ENCODE data around the gene MAPK4. TPM values are rescaled to one million over a fixed set of nuclear protein-coding genes. Genes with fewer than 3 reads are reported as not detected.

MAPK4 gene
- total and polyA plus RNA-seq, 10 of the 15 experiments (the other 5 are each of a cell fraction or from before 2014, with no cell fraction given), result 0.03 to 0.11 (median 0.06) TPM; not detected in 4

DNA sequence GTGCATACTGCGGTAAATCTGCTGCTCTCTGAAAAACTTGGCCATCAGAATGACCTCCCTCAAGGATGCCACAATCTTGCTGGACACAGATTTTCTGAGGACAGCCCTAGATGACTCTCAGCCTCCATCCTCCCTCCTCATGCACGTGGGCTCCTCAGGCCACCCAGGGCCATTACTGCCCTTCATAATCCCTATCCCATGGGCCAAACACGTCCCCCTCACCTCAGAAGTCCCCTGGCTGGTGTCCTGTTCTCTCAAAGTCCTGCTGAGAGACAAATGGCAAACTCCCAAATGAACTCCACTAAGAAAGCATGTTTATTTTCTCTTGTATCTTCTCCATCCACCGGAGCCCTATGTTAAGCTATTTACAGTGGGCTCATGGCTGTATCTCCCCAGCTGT lies 134.3 kb downstream of the MAPK4 start (continued):
- no peak for TF ChIP-seq PRDM15 (CRISPR knock-in tag; IDR thresholded peaks at IDR 0.05)
- no peak for TF ChIP-seq PAX5 (IDR thresholded peaks at IDR 0.05; ENCODE audit: borderline replicate concordance, low read depth, low read length)
- TF ChIP-seq CBX5 (IDR thresholded peaks at IDR 0.05; ENCODE audit: low read depth), result no peak
- TF ChIP-seq ATF7 (IDR thresholded peaks at IDR 0.05; ENCODE audit: low read depth), result no peak
- no peak for TF ChIP-seq BACH1 (IDR thresholded peaks at IDR 0.05; ENCODE audit: borderline replicate concordance)
- TF ChIP-seq SP1 (IDR thresholded peaks at IDR 0.05; ENCODE audit: low read depth, low read length), result no peak

DNA sequence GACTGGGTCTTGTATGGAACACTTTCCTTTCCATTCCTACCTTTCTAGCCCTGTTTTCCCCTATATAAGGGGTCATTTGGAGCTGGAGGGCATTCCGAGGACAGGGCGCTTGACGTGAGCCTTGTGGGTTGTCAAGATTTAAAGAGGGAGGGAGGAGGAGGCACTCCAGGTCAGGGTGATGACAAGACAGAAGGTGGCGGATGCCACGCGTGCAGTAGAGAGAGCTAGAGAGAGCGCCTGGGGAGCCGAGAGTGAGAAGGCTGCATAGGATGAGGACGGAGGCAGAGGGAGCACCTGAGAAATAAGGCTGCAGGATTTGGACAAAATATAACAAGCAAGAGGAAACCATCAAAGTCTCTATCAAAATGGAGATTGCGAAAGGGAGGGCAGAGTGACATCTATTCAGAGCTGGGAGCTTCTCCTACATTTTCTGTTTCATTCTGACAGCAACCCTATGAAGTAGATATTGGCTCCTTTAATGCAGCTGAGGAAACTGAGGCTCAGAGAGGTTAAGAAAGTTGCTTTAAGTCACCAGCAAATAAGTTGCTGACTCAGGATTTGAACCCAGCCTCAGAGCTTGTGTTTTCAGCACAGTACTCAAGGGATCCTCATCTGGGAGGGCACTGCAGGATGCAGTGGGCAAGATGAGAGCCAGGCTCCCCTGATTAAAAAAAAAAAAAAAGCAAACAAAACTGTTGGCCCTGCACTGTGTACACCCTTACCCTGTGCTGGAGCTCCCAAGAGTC lies 135.7 kb downstream of the MAPK4 start:
- ChIA-PET POLR2A (no interaction called here), RAD21 (ENCODE audit: unreplicated experiment) (no interaction called here), CTCF (no interaction called here), SMC1A (ENCODE audit: uncharacterized antibody, unreplicated experiment) (no interaction called here)
- peaks cover 7% of the 10 kb centered on the region for H3K4me1 ChIP-seq (ENCODE audit: control insufficient read depth, insufficient read depth, low read length)
- no peak overlapping the region for H3K27ac ChIP-seq (ENCODE audit: control insufficient read depth, insufficient read depth)
- H3K36me3 ChIP-seq (ENCODE audit: control insufficient read depth in 2 of 2, insufficient read depth in 2 of 2, low read length in 1 of 2), result no peaks in the 10 kb centered on the region
- H3K9ac ChIP-seq (ENCODE audit: control insufficient read depth, insufficient read depth, low read length), result no peak overlapping the region
- no peak overlapping the region for H3K4me2 ChIP-seq (ENCODE audit: control insufficient read depth, insufficient read depth)
- no peaks in the 10 kb centered on the region for H3K9me3 ChIP-seq (replicated peaks; ENCODE audit: control insufficient read depth, insufficient read depth, low read length)
- in situ Hi-C loops (cut with MboI), result no loop called here
- H4K20me1 ChIP-seq (ENCODE audit: control insufficient read depth, insufficient read depth), result no peaks in the 10 kb centered on the region
- 73% methylated on average over 10 of the region's 10 CpGs for whole genome bisulfite sequencing (ENCODE audit: insufficient coverage, insufficient replicate concordance, low lambda C conversion rate, missing lambda C conversion rate)
- no peak for FAIRE-seq
- no peaks in the 10 kb centered on the region for H3K27me3 ChIP-seq (replicated peaks in 1 of 2; ENCODE audit: control insufficient read depth in 2 of 2, insufficient read depth in 2 of 2, low read length in 1 of 2)
- no TSS peak for BruUV-seq (replicated peaks)
- no peak for DNase-seq (ENCODE audit: low read depth, low spot score)
- intact Hi-C loops (cut with micrococcal nuclease; ENCODE audit: unreplicated experiment), result no loop called here
- no peak overlapping the region for H2AFZ ChIP-seq (ENCODE audit: control insufficient read depth, low read depth, low read length)
- no peak overlapping the region for H3K4me3 ChIP-seq
- no peaks in the 10 kb centered on the region for H3K79me2 ChIP-seq (ENCODE audit: control insufficient read depth, insufficient read depth, low read length)
- ATAC-seq, result no peak
- TF ChIP-seq ZBTB40 (IDR thresholded peaks at IDR 0.05; ENCODE audit: borderline replicate concordance) (no peak), SUZ12 (IDR thresholded peaks at IDR 0.05; ENCODE audit: unreplicated experiment) (no peak), SMC3 (IDR thresholded peaks at IDR 0.05; ENCODE audit: borderline replicate concordance, low read length) (no peak), NBN (IDR thresholded peaks at IDR 0.05) (no peak), SMAD5 (IDR thresholded peaks at IDR 0.05; ENCODE audit: low read depth) (no peak), MEF2B (IDR thresholded peaks at IDR 0.05; ENCODE audit: partially characterized antibody, poor library complexity, severe bottlenecking) (no peak), GATAD2B (conservative IDR thresholded peaks at IDR 0.05; ENCODE audit: low read depth) (no peak), HSF1 (IDR thresholded peaks at IDR 0.05; ENCODE audit: low read depth, low read length) (no peak)

Measured in GM12878 (cell line).